HL-60 (cell line): ENCODE data around the gene CTNNA2.

Experiments used
- CTCF ChIP-seq: IDR thresholded peaks from one replicate; pipeline ENCODE4 v1.5.1; 2011; ENCODE audit warnings: low read length, control low read depth, inconsistent platforms; ENCODE audit not compliant: insufficient read depth
- POLR2AphosphoS5 ChIP-seq: IDR thresholded peaks from 2 replicates; pipeline ENCODE4 v1.6.1; 2012; ENCODE audit warnings: low read depth
- REST ChIP-seq: IDR thresholded peaks from 2 replicates; pipeline ENCODE4 v1.6.1; 2012; ENCODE audit warnings: low read depth; ENCODE audit not compliant: insufficient replicate concordance

GRCh38 chr2:79700651-79701050, 187.8 kb downstream of the CTNNA2 start:
- TF ChIP-seq CTCF: no peak
- TF ChIP-seq REST: no peak
- no peak for TF ChIP-seq POLR2AphosphoS5
